OCI-LY7 (cell line): ENCODE data around the gene MYZAP.

Experiments used
- CTCF ChIP-seq: fragments of 200-600 bp; sonication (generic); conservative IDR thresholded peaks from 2 replicates; pipeline ENCODE4 v1.5.1; 2014; ENCODE audit warnings: mild to moderate bottlenecking, antibody characterized with exemption, low read length, moderate library complexity, mixed read lengths
- EZH2phosphoT487 ChIP-seq: fragments of 200-600 bp; sonication (generic); IDR thresholded peaks from 2 replicates; pipeline ENCODE4 v1.6.1; 2018; ENCODE audit warnings: low read depth, borderline replicate concordance, mild to moderate bottlenecking, mixed run types, antibody characterized with exemption, low read length, moderate library complexity, mixed read lengths

DNA sequence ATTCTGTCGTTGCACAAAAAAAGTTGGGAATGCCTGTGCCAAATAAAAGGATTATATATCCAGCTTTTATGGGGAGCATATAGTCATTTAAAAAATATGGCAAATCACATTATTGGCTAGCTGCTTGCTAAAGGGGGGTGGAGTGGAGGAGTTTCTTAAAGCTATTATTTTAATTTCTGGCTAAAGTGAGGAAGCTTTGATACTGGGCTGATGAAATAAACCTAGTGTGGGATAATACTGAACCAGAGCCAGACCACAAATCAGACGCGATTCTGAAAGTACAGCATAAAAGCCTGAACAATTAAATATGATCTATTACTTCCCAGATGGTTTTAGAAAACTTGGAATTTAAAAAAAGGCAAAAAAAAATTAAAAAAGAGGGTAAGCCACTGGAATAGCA is 129.2 kb downstream of the MYZAP start:
- TF ChIP-seq EZH2phosphoT487, result no peak
- no peak for TF ChIP-seq CTCF
